Measurements from ENCODE around the gene CFI. TPM values are rescaled to one million over a fixed set of nuclear protein-coding genes. Genes with fewer than 3 reads are reported as not detected.

Gene CFI
- total RNA-seq, 3 donors from 2014 or later (not counting 1 experiment from before 2014, with no cell fraction given), result not detected

GRCh38 chr4:109815151-109816081 lies 13.6 kb upstream of the CFI start, which contains the start of gene GAR1:
Gene GAR1, plus strand, starts transcription at chr4:109815762. Its CDS starts 403 bp downstream, at chr4:109816165.
- ATAC-seq, result peak; percentile 83 to 91 (median 84)
- H3K4me1 Mint-ChIP-seq, result peaks cover 36 to 40% of the 10 kb centered on the region in 2 donors
- peak; percentile 70 to 95 for DNase-seq
- peaks cover 16% of the 10 kb centered on the region for H3K36me3 ChIP-seq (ENCODE audit: control insufficient read depth, insufficient read depth, low read length)
- peak within 1 kb of the TSS; percentile 82 for H3K4me3 ChIP-seq (ENCODE audit: low read length)
- intact Hi-C loops (cut with micrococcal nuclease), result loop anchor here (5.0 kb wide), 2 partner anchors 253 to 383 kb away; partner anchors contain the start of genes MCUB and SEC24B
- peak within 1 kb of the TSS; percentile 93 for H3K4me3 Mint-ChIP-seq
- H3K9me3 ChIP-seq (ENCODE audit: control insufficient read depth, insufficient read depth, low read length), result no peaks in the 10 kb centered on the region
- H3K27me3 Mint-ChIP-seq (ENCODE audit: low read depth in 2 of 2), result peaks cover 9 to 10% of the 10 kb centered on the region in 2 donors
- peaks cover 19% of the 10 kb centered on the region for H3K4me1 ChIP-seq (ENCODE audit: control insufficient read depth, insufficient read depth, low read length)
- TF ChIP-seq CTCF (IDR thresholded peaks at IDR 0.05), result no peak
- H3K36me3 Mint-ChIP-seq, result no peaks in the 10 kb centered on the region
- H3K9me3 Mint-ChIP-seq, result no peaks in the 10 kb centered on the region
- WGBS (ENCODE audit: insufficient coverage), result under 1% methylated on average over 53 of the region's 53 CpGs
- H3K27me3 ChIP-seq (ENCODE audit: control insufficient read depth, insufficient read depth, low read length), result no peaks in the 10 kb centered on the region
- peak within 1 kb of the TSS; percentile 90 to 94 for H3K27ac Mint-ChIP-seq
- H3K27ac ChIP-seq (ENCODE audit: low read length), result peak within 1 kb of the TSS; percentile 78

GRCh38 chr4:109811707-109812106 lies 9.9 kb upstream of the CFI start:
- peaks cover 19 to 28% of the 10 kb centered on the region in 2 donors for H3K27me3 Mint-ChIP-seq (ENCODE audit: low read depth in 2 of 2)
- H3K9me3 ChIP-seq (ENCODE audit: control insufficient read depth, insufficient read depth, low read length), result no peaks in the 10 kb centered on the region
- H3K27me3 ChIP-seq (ENCODE audit: control insufficient read depth, insufficient read depth, low read length), result no peaks in the 10 kb centered on the region
- H3K4me3 ChIP-seq (ENCODE audit: low read length), result no peak overlapping the region
- H3K36me3 Mint-ChIP-seq, result no peaks in the 10 kb centered on the region
- ATAC-seq (no peak), DNase-seq (no peak)
- TF ChIP-seq CTCF (IDR thresholded peaks at IDR 0.05), result no peak
- intact Hi-C loops (cut with micrococcal nuclease), result no loop called here
- peaks cover 19% of the 10 kb centered on the region for H3K4me1 ChIP-seq (ENCODE audit: control insufficient read depth, insufficient read depth, low read length)
- no peak overlapping the region for H3K27ac ChIP-seq (ENCODE audit: low read length)
- H3K4me3 Mint-ChIP-seq, result no peak overlapping the region
- 61% methylated on average over 2 of the region's 3 CpGs for WGBS (ENCODE audit: insufficient coverage)
- peaks cover 20 to 21% of the 10 kb centered on the region in 2 donors for H3K4me1 Mint-ChIP-seq
- no peak overlapping the region for H3K27ac Mint-ChIP-seq
- no peaks in the 10 kb centered on the region for H3K9me3 Mint-ChIP-seq
- H3K36me3 ChIP-seq (ENCODE audit: control insufficient read depth, insufficient read depth, low read length), result no peaks in the 10 kb centered on the region

GRCh38 chr4:109810552-109811387 lies 9.0 kb upstream of the CFI start:
- Histone ChIP-seq H3K4me3 (ENCODE audit: low read length) (no peak overlapping the region), H3K4me1 (ENCODE audit: control insufficient read depth, insufficient read depth, low read length) (peaks cover 10% of the 10 kb centered on the region), H3K27me3 (ENCODE audit: control insufficient read depth, insufficient read depth, low read length) (no peaks in the 10 kb centered on the region), H3K27ac (ENCODE audit: low read length) (no peak overlapping the region), H3K9me3 (ENCODE audit: control insufficient read depth, insufficient read depth, low read length) (no peaks in the 10 kb centered on the region), H3K36me3 (ENCODE audit: control insufficient read depth, insufficient read depth, low read length) (no peaks in the 10 kb centered on the region)
- no peaks in the 10 kb centered on the region for H3K36me3 Mint-ChIP-seq
- ATAC-seq (no peak), DNase-seq (no peak)
- peaks cover 22 to 28% of the 10 kb centered on the region in 2 donors for H3K27me3 Mint-ChIP-seq (ENCODE audit: low read depth in 2 of 2)
- no peaks in the 10 kb centered on the region for H3K9me3 Mint-ChIP-seq
- H3K27ac Mint-ChIP-seq, result no peak overlapping the region
- 88% methylated on average over 11 of the region's 11 CpGs for WGBS (ENCODE audit: insufficient coverage)
- no peak overlapping the region for H3K4me3 Mint-ChIP-seq
- peaks cover 11% of the 10 kb centered on the region in 2 donors for H3K4me1 Mint-ChIP-seq
- no peak for TF ChIP-seq CTCF (IDR thresholded peaks at IDR 0.05)
- intact Hi-C loops (cut with micrococcal nuclease), result no loop called here
